GM11168 (cell line): ENCODE results near the gene IQSEC1.

Experiments used
- in situ Hi-C: fragments of 300-500 bp; cut with MboI; formaldehyde crosslinking; loops from one replicate; pipeline ENCODE4 v1.12.0; 2022; ENCODE audit warnings: low sequenced_read_pairs; ENCODE audit not compliant: unreplicated experiment

Gene IQSEC1

GRCh38 chr3:13039213-13039896, 33.9 kb downstream of the IQSEC1 start:
- in situ Hi-C loops = no loop called here

- in situ Hi-C loops = no loop called here
Measured at GRCh38 chr3:13037458-13038117, 35.6 kb downstream of the IQSEC1 start.

GRCh38 chr3:13034861-13035260, 38.4 kb downstream of the IQSEC1 start:
- in situ Hi-C loops = no loop called here

- in situ Hi-C loops = no loop called here
Measured at GRCh38 chr3:13034109-13034800, 39.0 kb downstream of the IQSEC1 start.

GRCh38 chr3:13032206-13032605, 41.0 kb downstream of the IQSEC1 start:
- in situ Hi-C loops = no loop called here

- in situ Hi-C loops = no loop called here
Measured at GRCh38 chr3:13031621-13032020, 41.6 kb downstream of the IQSEC1 start.

- in situ Hi-C loops = no loop called here
Measured at GRCh38 chr3:13030684-13031083, 42.5 kb downstream of the IQSEC1 start.

- in situ Hi-C loops = no loop called here
Measured at GRCh38 chr3:13028010-13028821, 45.0 kb downstream of the IQSEC1 start.

- in situ Hi-C loops = no loop called here
Measured at GRCh38 chr3:13027154-13027553, 46.1 kb downstream of the IQSEC1 start.

- in situ Hi-C loops = no loop called here
Measured at GRCh38 chr3:13026534-13026933, 46.7 kb downstream of the IQSEC1 start.

- in situ Hi-C loops = no loop called here
Measured at GRCh38 chr3:13025778-13026518, 47.3 kb downstream of the IQSEC1 start.

- in situ Hi-C loops = no loop called here
Measured at GRCh38 chr3:13025090-13025489, 48.1 kb downstream of the IQSEC1 start.

- in situ Hi-C loops = no loop called here
Measured at GRCh38 chr3:13024765-13025065, 48.5 kb downstream of the IQSEC1 start.

GRCh38 chr3:13023971-13024764, 49.1 kb downstream of the IQSEC1 start:
- in situ Hi-C loops = no loop called here

- in situ Hi-C loops = no loop called here
Measured at GRCh38 chr3:13023235-13023970, 49.8 kb downstream of the IQSEC1 start.

GRCh38 chr3:13022348-13023234, 50.6 kb downstream of the IQSEC1 start:
- in situ Hi-C loops = no loop called here

- in situ Hi-C loops = no loop called here
Measured at GRCh38 chr3:13021141-13022114, 51.8 kb downstream of the IQSEC1 start.
